ENCODE results near the gene PRKAR1A. TPM values are rescaled to one million over a fixed set of nuclear protein-coding genes. Genes with fewer than 3 reads are reported as not detected.
"Not testable (repeated sequence)": the region's sequence is repeated elsewhere in the genome, so short reads cannot be mapped to it uniquely, and the experiment has no call there.

Gene PRKAR1A
- total and polyA plus RNA-seq, 5 donors from 2014 or later = 135 to 220 (median 187) TPM

GRCh38 chr17:68512960-68513474 lies 787 bp downstream of the PRKAR1A start:
- ATAC-seq (ENCODE audit: low read depth in 2 of 2) = no peak

GRCh38 chr17:68513932-68514331 lies 1.7 kb downstream of the PRKAR1A start:
- Mint-ChIP-seq H3K27ac (peak overlapping the region in 2 of 3 donors; percentile 98 to 100), H3K27me3 (peaks cover 11% of the 10 kb centered on the region), H3K4me3 (peak overlapping the region; percentile 98 to 100 (median 100)), H3K36me3 (peaks cover 32% of the 10 kb centered on the region), H3K9me3 (no peaks in the 10 kb centered on the region), H3K4me1 (peaks cover 40 to 66% (median 52%) of the 10 kb centered on the region in 4 donors)
- no peak for DNase-seq
- no peak for ATAC-seq (ENCODE audit: low read depth in 2 of 2)
- H3K27me3 ChIP-seq (ENCODE audit: control insufficient read depth, insufficient read depth, low read length) = no peaks in the 10 kb centered on the region
- H3K9me3 ChIP-seq (ENCODE audit: control insufficient read depth in 2 of 2, low read length in 2 of 2) = no peaks in the 10 kb centered on the region
- H3K4me3 ChIP-seq (ENCODE audit: low read depth, low read length) = peak overlapping the region; percentile 94
- no peak overlapping the region for H3K27ac ChIP-seq (ENCODE audit: insufficient read depth, low read length, poor library complexity, severe bottlenecking)
- H3K4me1 ChIP-seq (ENCODE audit: control insufficient read depth, insufficient read depth, low read length, poor library complexity, severe bottlenecking) = peaks cover 34% of the 10 kb centered on the region
- peaks cover 37% of the 10 kb centered on the region for H3K36me3 ChIP-seq (ENCODE audit: control insufficient read depth, insufficient read depth, low read length)

More at GRCh38 chr17:68512960-68513474, 787 bp downstream of the PRKAR1A start:
- no peaks in the 10 kb centered on the region for H3K9me3 ChIP-seq (ENCODE audit: control insufficient read depth in 2 of 2, low read length in 2 of 2)
- peaks cover 30% of the 10 kb centered on the region for H3K4me1 ChIP-seq (ENCODE audit: control insufficient read depth, insufficient read depth, low read length, poor library complexity, severe bottlenecking)
- no peaks in the 10 kb centered on the region for H3K9me3 Mint-ChIP-seq
- H3K27me3 Mint-ChIP-seq = peaks cover 11% of the 10 kb centered on the region
- H3K27ac Mint-ChIP-seq = peak overlapping the region; percentile 98 to 100 (median 100)
- peaks cover 28% of the 10 kb centered on the region for H3K36me3 ChIP-seq (ENCODE audit: control insufficient read depth, insufficient read depth, low read length)
- no peaks in the 10 kb centered on the region for H3K27me3 ChIP-seq (ENCODE audit: control insufficient read depth, insufficient read depth, low read length)
- peak overlapping the region; percentile 98 for H3K27ac ChIP-seq (ENCODE audit: insufficient read depth, low read length, poor library complexity, severe bottlenecking)
- H3K36me3 Mint-ChIP-seq = peaks cover 28% of the 10 kb centered on the region
- peak overlapping the region; percentile 98 to 100 (median 100) for H3K4me3 Mint-ChIP-seq
- peaks cover 36 to 62% (median 47%) of the 10 kb centered on the region in 4 donors for H3K4me1 Mint-ChIP-seq
- DNase-seq = peak in 1 of 3 donors; percentile 28
- peak overlapping the region; percentile 94 for H3K4me3 ChIP-seq (ENCODE audit: low read depth, low read length)

GRCh38 chr17:68514831-68515635 lies 2.8 kb downstream of the PRKAR1A start:
- DNase-seq (no peak), ATAC-seq (ENCODE audit: low read depth in 2 of 2) (no peak)
- H3K4me1 Mint-ChIP-seq = peaks cover 43 to 73% (median 58%) of the 10 kb centered on the region in 4 donors
- H3K9me3 Mint-ChIP-seq = no peaks in the 10 kb centered on the region
- H3K4me3 Mint-ChIP-seq = peak overlapping the region; percentile 39 to 100 (median 99)
- H3K27me3 ChIP-seq (ENCODE audit: control insufficient read depth, insufficient read depth, low read length) = no peaks in the 10 kb centered on the region
- peaks cover 11% of the 10 kb centered on the region for H3K27me3 Mint-ChIP-seq
- H3K36me3 ChIP-seq (ENCODE audit: control insufficient read depth, insufficient read depth, low read length) = peaks cover 42% of the 10 kb centered on the region
- H3K36me3 Mint-ChIP-seq = peaks cover 37% of the 10 kb centered on the region
- peak overlapping the region; percentile 94 for H3K4me3 ChIP-seq (ENCODE audit: low read depth, low read length)
- peaks cover 34% of the 10 kb centered on the region for H3K4me1 ChIP-seq (ENCODE audit: control insufficient read depth, insufficient read depth, low read length, poor library complexity, severe bottlenecking)
- H3K9me3 ChIP-seq (ENCODE audit: control insufficient read depth in 2 of 2, low read length in 2 of 2) = no peaks in the 10 kb centered on the region
- H3K27ac Mint-ChIP-seq = peak overlapping the region; percentile 50 to 86 (median 54)
- no peak overlapping the region for H3K27ac ChIP-seq (ENCODE audit: insufficient read depth, low read length, poor library complexity, severe bottlenecking)

- ATAC-seq (ENCODE audit: low read depth in 2 of 2) = no peak
These were observed 4.5 kb downstream of the PRKAR1A start for GRCh38 chr17:68516732-68517131.

DNA sequence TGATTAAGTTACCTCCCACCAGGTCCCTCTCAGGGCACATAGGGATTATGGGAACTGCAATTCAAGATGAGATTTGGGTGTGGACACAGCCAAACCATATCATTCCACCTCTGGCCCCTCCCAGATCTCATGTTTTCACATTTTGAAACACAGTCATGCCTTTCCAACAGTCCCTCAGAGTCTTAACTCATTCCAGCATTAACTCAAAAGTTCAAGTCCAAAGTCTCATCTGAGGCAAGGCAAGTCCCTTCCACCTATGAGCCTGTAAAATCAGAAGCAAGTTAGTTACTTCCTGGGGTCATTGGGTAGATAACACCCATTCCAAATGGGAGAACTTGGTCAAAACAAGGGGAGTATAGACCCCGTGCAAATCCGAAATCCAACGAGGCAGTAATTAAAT lies 5.4 kb downstream of the PRKAR1A start:
- Histone ChIP-seq H3K4me1 (ENCODE audit: control insufficient read depth, insufficient read depth, low read length, poor library complexity, severe bottlenecking) (peaks cover 28% of the 10 kb centered on the region), H3K36me3 (ENCODE audit: control insufficient read depth, insufficient read depth, low read length) (peaks cover 49% of the 10 kb centered on the region)
- H3K36me3 Mint-ChIP-seq = peaks cover 43% of the 10 kb centered on the region
- peaks cover 45 to 78% (median 60%) of the 10 kb centered on the region in 4 donors for H3K4me1 Mint-ChIP-seq
- H3K9me3 ChIP-seq (ENCODE audit: control insufficient read depth in 2 of 2, low read length in 2 of 2); H3K27me3 Mint-ChIP-seq; ATAC-seq (ENCODE audit: low read depth in 2 of 2); DNase-seq; H3K27me3 ChIP-seq (ENCODE audit: control insufficient read depth, insufficient read depth, low read length); H3K9me3 Mint-ChIP-seq; H3K4me3 ChIP-seq (ENCODE audit: low read depth, low read length); H3K27ac ChIP-seq (ENCODE audit: insufficient read depth, low read length, poor library complexity, severe bottlenecking): not testable (repeated sequence)
- H3K4me3 Mint-ChIP-seq = peak overlapping the region in 1 of 4 donors; percentile 2
- peak overlapping the region in 1 of 3 donors; percentile 43 for H3K27ac Mint-ChIP-seq

More at GRCh38 chr17:68516732-68517131, 4.5 kb downstream of the PRKAR1A start:
- no peaks in the 10 kb centered on the region for H3K27me3 ChIP-seq (ENCODE audit: control insufficient read depth, insufficient read depth, low read length)
- H3K36me3 ChIP-seq (ENCODE audit: control insufficient read depth, insufficient read depth, low read length) = peaks cover 43% of the 10 kb centered on the region
- H3K27ac ChIP-seq (ENCODE audit: insufficient read depth, low read length, poor library complexity, severe bottlenecking) = no peak overlapping the region
- no peaks in the 10 kb centered on the region for H3K9me3 ChIP-seq (ENCODE audit: control insufficient read depth in 2 of 2, low read length in 2 of 2)
- H3K9me3 Mint-ChIP-seq = no peaks in the 10 kb centered on the region
- H3K4me1 ChIP-seq (ENCODE audit: control insufficient read depth, insufficient read depth, low read length, poor library complexity, severe bottlenecking) = peaks cover 28% of the 10 kb centered on the region
- DNase-seq = no peak
- peak overlapping the region in 1 of 3 donors; percentile 20 for H3K27ac Mint-ChIP-seq
- H3K27me3 Mint-ChIP-seq = peaks cover 11% of the 10 kb centered on the region
- H3K4me3 Mint-ChIP-seq = peak overlapping the region in 1 of 4 donors; percentile 63
- H3K4me1 Mint-ChIP-seq = peaks cover 41 to 74% (median 55%) of the 10 kb centered on the region in 4 donors
- H3K36me3 Mint-ChIP-seq = peaks cover 39% of the 10 kb centered on the region
- H3K4me3 ChIP-seq (ENCODE audit: low read depth, low read length) = no peak overlapping the region

DNA sequence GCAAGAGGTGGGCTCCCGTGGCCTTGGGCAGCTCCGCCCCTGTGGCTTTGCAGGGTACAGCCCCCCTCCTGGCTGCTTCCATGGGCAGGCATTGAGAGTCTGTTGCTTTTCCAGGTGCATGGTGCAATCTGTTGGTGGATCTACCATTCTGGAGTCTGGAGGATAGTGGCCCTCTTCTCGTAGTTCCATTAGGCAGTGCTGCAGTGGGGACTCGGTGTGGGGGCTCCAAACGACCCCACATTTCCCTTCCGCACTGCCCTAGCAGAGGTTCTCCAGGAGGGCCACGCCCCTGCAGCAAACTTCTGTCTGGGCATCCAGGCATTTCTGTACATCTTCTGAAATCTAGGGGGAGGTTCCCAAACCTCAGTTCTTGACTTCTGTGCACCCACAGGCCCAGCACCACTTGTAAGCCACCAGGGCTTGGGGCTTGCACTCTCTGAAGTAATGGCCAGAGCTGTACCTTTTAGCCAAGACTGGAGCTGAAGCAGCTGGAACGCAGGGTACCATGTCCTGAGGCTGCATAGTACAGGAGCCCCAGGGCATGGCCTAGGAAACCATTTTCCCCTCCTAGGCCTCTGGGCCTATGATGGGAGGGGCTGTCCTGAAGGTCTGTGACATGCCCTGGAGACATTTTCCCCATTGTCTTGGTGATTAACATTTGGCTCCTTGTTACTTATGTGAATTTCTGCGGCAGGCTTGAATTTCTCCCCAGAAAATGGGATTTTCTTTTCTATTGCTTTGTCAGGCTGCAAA lies 6.0 kb downstream of the PRKAR1A start:
- Mint-ChIP-seq H3K4me3 (peak overlapping the region in 1 of 4 donors; percentile 90), H3K27me3 (no peaks in the 10 kb centered on the region), H3K9me3 (no peaks in the 10 kb centered on the region), H3K36me3 (peaks cover 44% of the 10 kb centered on the region), H3K27ac (peak overlapping the region in 1 of 3 donors; percentile 20), H3K4me1 (peaks cover 47 to 79% (median 63%) of the 10 kb centered on the region in 4 donors)
- H3K4me3 ChIP-seq (ENCODE audit: low read depth, low read length) = no peak overlapping the region
- DNase-seq (no peak), ATAC-seq (ENCODE audit: low read depth in 2 of 2) (no peak)
- peaks cover 55% of the 10 kb centered on the region for H3K36me3 ChIP-seq (ENCODE audit: control insufficient read depth, insufficient read depth, low read length)
- H3K27ac ChIP-seq (ENCODE audit: insufficient read depth, low read length, poor library complexity, severe bottlenecking) = no peak overlapping the region
- peaks cover 25% of the 10 kb centered on the region for H3K4me1 ChIP-seq (ENCODE audit: control insufficient read depth, insufficient read depth, low read length, poor library complexity, severe bottlenecking)
- H3K9me3 ChIP-seq (ENCODE audit: control insufficient read depth in 2 of 2, low read length in 2 of 2) = no peaks in the 10 kb centered on the region
- no peaks in the 10 kb centered on the region for H3K27me3 ChIP-seq (ENCODE audit: control insufficient read depth, insufficient read depth, low read length)

- not testable (repeated sequence) for DNase-seq; H3K4me3 ChIP-seq (ENCODE audit: low read depth, low read length); H3K27me3 ChIP-seq (ENCODE audit: control insufficient read depth, insufficient read depth, low read length); H3K9me3 ChIP-seq (ENCODE audit: control insufficient read depth in 2 of 2, low read length in 2 of 2); H3K27ac Mint-ChIP-seq; H3K27me3 Mint-ChIP-seq; ATAC-seq (ENCODE audit: low read depth in 2 of 2); H3K9me3 Mint-ChIP-seq; H3K27ac ChIP-seq (ENCODE audit: insufficient read depth, low read length, poor library complexity, severe bottlenecking)
- H3K36me3 ChIP-seq (ENCODE audit: control insufficient read depth, insufficient read depth, low read length) = peaks cover 63% of the 10 kb centered on the region
- H3K36me3 Mint-ChIP-seq = peaks cover 50% of the 10 kb centered on the region
- peaks cover 17% of the 10 kb centered on the region for H3K4me1 ChIP-seq (ENCODE audit: control insufficient read depth, insufficient read depth, low read length, poor library complexity, severe bottlenecking)
- H3K4me3 Mint-ChIP-seq = peak overlapping the region in 1 of 4 donors; percentile 39
- peaks cover 39 to 75% (median 57%) of the 10 kb centered on the region in 4 donors for H3K4me1 Mint-ChIP-seq
These were observed 6.8 kb downstream of the PRKAR1A start for GRCh38 chr17:68519051-68519450.
